Measurements from ENCODE around the gene ZNF157.
"Not testable (repeated sequence)": the region's sequence is repeated elsewhere in the genome, so short reads cannot be mapped to it uniquely, and the experiment has no call there.

The ZNF157 gene

DNA sequence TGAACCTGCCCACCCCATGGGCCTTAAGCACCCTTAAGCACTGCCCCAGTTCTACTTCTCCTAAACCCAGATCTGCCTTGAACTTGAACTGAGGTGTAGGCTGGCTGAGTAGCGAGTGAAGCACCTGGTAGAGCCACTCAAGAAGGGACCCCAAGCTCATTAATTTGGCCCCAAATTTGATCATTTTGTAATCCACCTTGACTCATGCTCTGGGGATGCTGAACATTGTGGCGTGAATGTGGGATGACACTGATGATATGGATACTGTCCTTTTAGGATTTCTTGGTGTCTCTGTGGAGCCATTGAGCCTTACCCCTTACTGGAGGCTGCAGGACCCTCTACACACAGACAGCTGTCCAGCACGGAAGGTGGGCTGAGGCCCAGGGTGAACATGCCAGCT, at the start of gene ZNF157:
Gene ZNF157 (plus strand): TSS at position 301 of the 400 bp plus-strand sequence. CDS start 91 bp downstream, at position 392.
- H3K27me3 Mint-ChIP-seq (ENCODE audit: low read depth, poor library complexity) = peaks cover 3% of the 10 kb centered on the region
- TF ChIP-seq, protein P1, sequence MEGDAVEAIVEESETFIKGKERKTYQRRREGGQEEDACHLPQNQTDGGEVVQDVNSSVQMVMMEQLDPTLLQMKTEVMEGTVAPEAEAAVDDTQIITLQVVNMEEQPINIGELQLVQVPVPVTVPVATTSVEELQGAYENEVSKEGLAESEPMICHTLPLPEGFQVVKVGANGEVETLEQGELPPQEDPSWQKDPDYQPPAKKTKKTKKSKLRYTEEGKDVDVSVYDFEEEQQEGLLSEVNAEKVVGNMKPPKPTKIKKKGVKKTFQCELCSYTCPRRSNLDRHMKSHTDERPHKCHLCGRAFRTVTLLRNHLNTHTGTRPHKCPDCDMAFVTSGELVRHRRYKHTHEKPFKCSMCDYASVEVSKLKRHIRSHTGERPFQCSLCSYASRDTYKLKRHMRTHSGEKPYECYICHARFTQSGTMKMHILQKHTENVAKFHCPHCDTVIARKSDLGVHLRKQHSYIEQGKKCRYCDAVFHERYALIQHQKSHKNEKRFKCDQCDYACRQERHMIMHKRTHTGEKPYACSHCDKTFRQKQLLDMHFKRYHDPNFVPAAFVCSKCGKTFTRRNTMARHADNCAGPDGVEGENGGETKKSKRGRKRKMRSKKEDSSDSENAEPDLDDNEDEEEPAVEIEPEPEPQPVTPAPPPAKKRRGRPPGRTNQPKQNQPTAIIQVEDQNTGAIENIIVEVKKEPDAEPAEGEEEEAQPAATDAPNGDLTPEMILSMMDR (IDR thresholded peaks at IDR 0.05) = no peak
- peaks cover 12% of the 10 kb centered on the region for H3K4me1 Mint-ChIP-seq
- no peak within 1 kb of the TSS for H3K4me3 Mint-ChIP-seq
- H3K27ac Mint-ChIP-seq = no peak within 1 kb of the TSS
- DNase-seq = no peak
- H3K9me3 Mint-ChIP-seq = peaks cover 51% of the 10 kb centered on the region
- peaks cover 6% of the 10 kb centered on the region for H3K36me3 Mint-ChIP-seq (ENCODE audit: low read depth)

DNA sequence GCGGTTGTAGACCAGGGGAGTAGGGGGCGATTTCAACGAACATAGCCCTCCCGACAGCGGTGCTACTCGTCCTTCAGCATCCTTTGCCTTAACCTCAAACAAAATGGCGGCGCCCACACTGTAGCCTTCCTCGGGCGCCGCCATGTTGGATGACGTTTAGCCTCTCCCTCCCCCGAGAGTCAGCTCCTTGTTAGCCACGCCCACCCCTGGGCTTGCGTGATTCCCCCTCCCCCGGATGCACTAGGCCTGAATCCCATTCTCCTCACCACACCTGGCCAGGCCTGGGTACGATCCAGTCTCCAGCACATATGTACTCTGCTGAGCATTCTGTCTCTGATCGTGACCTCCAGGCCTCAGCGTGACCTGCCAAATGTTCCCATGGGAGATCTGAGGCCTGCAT, 49.0 kb upstream of the ZNF157 start:
- peak overlapping the region; percentile 97 for H3K27ac Mint-ChIP-seq
- H3K4me1 Mint-ChIP-seq = peaks cover 16% of the 10 kb centered on the region
- DNase-seq = peak; percentile 73
- peak overlapping the region; percentile 4 for H3K4me3 Mint-ChIP-seq
- H3K36me3 Mint-ChIP-seq (ENCODE audit: low read depth) = no peaks in the 10 kb centered on the region
- no peaks in the 10 kb centered on the region for H3K27me3 Mint-ChIP-seq (ENCODE audit: low read depth, poor library complexity)
- TF ChIP-seq, protein P1 (IDR thresholded peaks at IDR 0.05) = no peak
- peaks cover 51% of the 10 kb centered on the region for H3K9me3 Mint-ChIP-seq

DNA sequence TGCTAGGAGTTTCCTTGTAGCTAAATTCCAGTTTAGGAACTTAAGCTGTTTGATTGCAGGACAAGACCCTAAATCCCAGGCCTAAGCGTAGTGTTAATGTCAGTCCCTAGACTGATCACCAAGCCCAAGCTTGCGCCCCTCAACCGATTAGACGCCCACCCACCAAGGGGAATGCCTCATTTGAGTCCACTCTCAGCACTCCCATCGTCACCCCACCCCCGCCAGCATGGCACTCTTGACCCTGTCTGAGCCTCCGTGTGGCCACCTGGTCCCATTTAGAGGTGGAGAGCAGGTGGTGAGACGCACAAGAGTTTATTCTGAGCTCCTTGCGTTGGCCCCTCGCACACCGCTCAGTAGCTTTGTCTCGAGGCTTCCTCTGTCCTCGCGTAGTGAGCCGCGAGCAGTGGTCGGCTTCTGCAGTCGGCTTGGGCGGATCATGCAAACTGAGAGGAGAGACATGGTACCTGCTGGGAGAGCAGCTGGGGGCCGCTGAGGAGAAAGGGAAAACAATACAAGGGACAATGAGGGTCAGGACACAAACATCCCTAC, 48.5 kb upstream of the ZNF157 start:
- H3K27ac Mint-ChIP-seq = peak overlapping the region; percentile 97
- peaks cover 47% of the 10 kb centered on the region for H3K9me3 Mint-ChIP-seq
- TF ChIP-seq, protein P1 (IDR thresholded peaks at IDR 0.05) = no peak
- H3K4me1 Mint-ChIP-seq = peaks cover 14% of the 10 kb centered on the region
- DNase-seq = peak; percentile 11
- H3K36me3 Mint-ChIP-seq (ENCODE audit: low read depth) = no peaks in the 10 kb centered on the region
- no peaks in the 10 kb centered on the region for H3K27me3 Mint-ChIP-seq (ENCODE audit: low read depth, poor library complexity)
- peak overlapping the region; percentile 4 for H3K4me3 Mint-ChIP-seq

DNA sequence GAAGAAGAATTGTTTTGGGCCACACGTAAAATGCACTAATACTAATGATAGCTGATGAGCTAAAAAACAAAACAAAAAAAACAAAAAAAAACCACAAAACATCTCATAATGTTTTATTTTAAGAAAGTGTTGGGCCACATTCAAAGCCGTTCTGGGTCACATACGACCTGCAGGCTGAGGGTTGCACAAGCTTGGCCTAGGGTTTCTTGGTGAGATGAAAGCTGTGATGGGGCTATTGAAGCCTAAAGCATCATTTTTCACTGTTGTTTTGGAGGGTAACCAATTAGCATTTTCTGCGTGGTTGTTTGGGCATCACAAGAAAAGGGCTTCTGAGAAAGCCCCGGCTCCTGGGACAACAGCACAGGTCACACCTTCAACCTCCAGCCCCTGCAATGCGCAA, 42.5 kb upstream of the ZNF157 start:
- TF ChIP-seq, protein P1 (IDR thresholded peaks at IDR 0.05) = no peak
- H3K9me3 Mint-ChIP-seq = peaks cover 21% of the 10 kb centered on the region
- H3K4me3 Mint-ChIP-seq = no peak overlapping the region
- DNase-seq = no peak
- H3K36me3 Mint-ChIP-seq (ENCODE audit: low read depth) = no peaks in the 10 kb centered on the region
- H3K4me1 Mint-ChIP-seq = peaks cover 5% of the 10 kb centered on the region
- no peak overlapping the region for H3K27ac Mint-ChIP-seq
- no peaks in the 10 kb centered on the region for H3K27me3 Mint-ChIP-seq (ENCODE audit: low read depth, poor library complexity)

DNA sequence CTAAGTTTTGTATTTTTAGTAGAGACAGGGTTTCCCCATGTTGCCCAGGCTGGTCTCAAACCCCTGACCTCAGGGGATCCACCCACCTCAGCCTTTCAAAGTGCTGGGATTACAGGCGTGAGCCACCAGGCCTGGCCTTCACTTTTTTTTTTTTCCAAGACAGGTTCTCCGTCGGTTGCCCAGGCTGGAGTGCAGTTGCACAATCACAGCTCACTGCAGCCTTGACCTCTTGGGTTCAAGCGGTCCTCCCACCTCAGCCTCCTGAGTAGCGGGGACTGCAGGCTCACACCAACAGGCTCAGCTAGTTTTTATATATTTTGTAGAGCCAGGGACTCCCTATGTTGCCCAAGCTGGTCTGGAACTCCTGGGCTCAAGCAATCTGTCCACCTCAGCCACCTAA, 37.6 kb upstream of the ZNF157 start:
- not testable (repeated sequence) for H3K36me3 Mint-ChIP-seq (ENCODE audit: low read depth); H3K27me3 Mint-ChIP-seq (ENCODE audit: low read depth, poor library complexity); H3K4me3 Mint-ChIP-seq; H3K27ac Mint-ChIP-seq; H3K4me1 Mint-ChIP-seq; DNase-seq
- H3K9me3 Mint-ChIP-seq = peaks cover 30% of the 10 kb centered on the region

DNA sequence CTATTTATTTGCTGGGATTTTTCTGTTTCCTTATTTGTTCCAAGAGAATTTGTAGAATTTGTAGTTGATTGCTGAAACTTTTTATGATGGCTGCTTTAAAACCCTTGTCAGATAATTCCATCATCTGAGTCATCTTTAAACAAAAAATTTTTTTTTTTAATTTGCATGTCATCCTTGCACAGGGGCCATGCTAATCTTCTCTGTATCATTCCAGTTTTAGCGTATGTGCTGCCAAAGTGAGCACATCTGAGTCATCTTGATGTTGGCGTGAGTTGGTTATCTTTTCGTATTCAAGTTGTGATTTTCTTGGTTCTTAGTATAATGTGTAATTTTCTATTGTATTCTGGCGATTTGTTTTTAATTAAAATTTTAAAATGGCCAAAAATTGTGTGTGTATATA, 18.7 kb upstream of the ZNF157 start:
- Mint-ChIP-seq H3K9me3 (peaks cover 61% of the 10 kb centered on the region), H3K4me3 (no peak overlapping the region), H3K27me3 (ENCODE audit: low read depth, poor library complexity) (peaks cover 13% of the 10 kb centered on the region), H3K27ac (no peak overlapping the region), H3K4me1 (no peaks in the 10 kb centered on the region), H3K36me3 (ENCODE audit: low read depth) (no peaks in the 10 kb centered on the region)
- TF ChIP-seq, protein P1 (IDR thresholded peaks at IDR 0.05) = no peak
- no peak for DNase-seq

Data from nephron progenitor cell (in vitro differentiated cells).